KMS-11 (cell line): Measurements from ENCODE around the gene DLG2.
"Not testable (repeated sequence)": the region's sequence is repeated elsewhere in the genome, so short reads cannot be mapped to it uniquely, and the experiment has no call there.

Experiments
- H2AFZ ChIP-seq: fragments of 200-600 bp; sonication (generic); 2 replicates; pipeline ENCODE4 v1.6.1; 2016; ENCODE audit warnings: antibody characterized with exemption, mixed run types, low read depth
- H3K27ac ChIP-seq: fragments of 200-600 bp; sonication (generic); 2 replicates; pipeline ENCODE4 v1.6.1; 2016; ENCODE audit warnings: mild to moderate bottlenecking, mixed run types
- H3K27me3 ChIP-seq: fragments of 200-600 bp; sonication (generic); 2 replicates; pipeline ENCODE4 v1.6.1; 2017; ENCODE audit warnings: mild to moderate bottlenecking, low read depth, mixed run types, moderate library complexity; ENCODE audit not compliant: insufficient read depth
- H3K36me3 ChIP-seq: fragments of 200-600 bp; sonication (generic); 2 replicates; pipeline ENCODE4 v1.6.1; 2017; ENCODE audit warnings: mild to moderate bottlenecking, mixed run types; ENCODE audit not compliant: insufficient read depth
- H3K4me1 ChIP-seq: fragments of 200-600 bp; sonication (generic); 2 replicates; pipeline ENCODE4 v1.6.1; 2016; ENCODE audit warnings: mild to moderate bottlenecking, low read depth, mixed run types; ENCODE audit not compliant: poor library complexity, severe bottlenecking
- H3K4me2 ChIP-seq: fragments of 200-600 bp; sonication (generic); 2 replicates; pipeline ENCODE4 v1.7.0; 2016; ENCODE audit warnings: mild to moderate bottlenecking, mixed run types
- H3K4me3 ChIP-seq: fragments of 200-600 bp; sonication (generic); IDR thresholded peaks from 2 replicates; pipeline ENCODE4 v1.6.1; 2017; ENCODE audit warnings: low read depth, low read length, mixed read lengths; ENCODE audit not compliant: insufficient read depth
- H3K79me2 ChIP-seq: fragments of 200-600 bp; sonication (generic); 2 replicates; pipeline ENCODE4 v1.6.1; 2016; ENCODE audit warnings: low read depth, mixed run types; ENCODE audit not compliant: insufficient read depth
- H3K9ac ChIP-seq: fragments of 200-600 bp; sonication (generic); 2 replicates; pipeline ENCODE4 v1.6.1; 2016; ENCODE audit warnings: mild to moderate bottlenecking, mixed run types
- H4K20me1 ChIP-seq: fragments of 200-600 bp; sonication (generic); 2 replicates; pipeline ENCODE4 v1.6.1; 2016; ENCODE audit warnings: mild to moderate bottlenecking, mixed run types; ENCODE audit not compliant: insufficient read depth
- TF ChIP-seq, protein P1 (sequence below): fragments of 200-600 bp; sonication (generic); conservative IDR thresholded peaks from 2 replicates; pipeline ENCODE4 v1.6.1; 2017; ENCODE audit warnings: low read depth, mild to moderate bottlenecking, antibody characterized with exemption, low read length, moderate library complexity, mixed read lengths

DLG2 gene

GRCh38 chr11:85627332-85627997 lies at the start of gene DLG2:
DLG2 (minus strand) TSS chr11:85627344.
- no peaks in the 10 kb centered on the region for H3K36me3 ChIP-seq
- no peaks in the 10 kb centered on the region for H4K20me1 ChIP-seq
- peak within 1 kb of the TSS; percentile 48 for H3K4me2 ChIP-seq
- peaks cover 38% of the 10 kb centered on the region for H3K79me2 ChIP-seq
- no peaks in the 10 kb centered on the region for H3K27me3 ChIP-seq
- H2AFZ ChIP-seq: peak within 1 kb of the TSS; percentile 94
- peak within 1 kb of the TSS; percentile 6 for H3K4me3 ChIP-seq
- H3K27ac ChIP-seq: peak within 1 kb of the TSS; percentile 21; the same call in 1 of the 2 replicates
- TF ChIP-seq, protein P1, sequence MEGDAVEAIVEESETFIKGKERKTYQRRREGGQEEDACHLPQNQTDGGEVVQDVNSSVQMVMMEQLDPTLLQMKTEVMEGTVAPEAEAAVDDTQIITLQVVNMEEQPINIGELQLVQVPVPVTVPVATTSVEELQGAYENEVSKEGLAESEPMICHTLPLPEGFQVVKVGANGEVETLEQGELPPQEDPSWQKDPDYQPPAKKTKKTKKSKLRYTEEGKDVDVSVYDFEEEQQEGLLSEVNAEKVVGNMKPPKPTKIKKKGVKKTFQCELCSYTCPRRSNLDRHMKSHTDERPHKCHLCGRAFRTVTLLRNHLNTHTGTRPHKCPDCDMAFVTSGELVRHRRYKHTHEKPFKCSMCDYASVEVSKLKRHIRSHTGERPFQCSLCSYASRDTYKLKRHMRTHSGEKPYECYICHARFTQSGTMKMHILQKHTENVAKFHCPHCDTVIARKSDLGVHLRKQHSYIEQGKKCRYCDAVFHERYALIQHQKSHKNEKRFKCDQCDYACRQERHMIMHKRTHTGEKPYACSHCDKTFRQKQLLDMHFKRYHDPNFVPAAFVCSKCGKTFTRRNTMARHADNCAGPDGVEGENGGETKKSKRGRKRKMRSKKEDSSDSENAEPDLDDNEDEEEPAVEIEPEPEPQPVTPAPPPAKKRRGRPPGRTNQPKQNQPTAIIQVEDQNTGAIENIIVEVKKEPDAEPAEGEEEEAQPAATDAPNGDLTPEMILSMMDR: no peak
- H3K9ac ChIP-seq: peak within 1 kb of the TSS; percentile 68; the same call in 1 of the 2 replicates
- H3K4me1 ChIP-seq: peaks cover 16% of the 10 kb centered on the region

DNA sequence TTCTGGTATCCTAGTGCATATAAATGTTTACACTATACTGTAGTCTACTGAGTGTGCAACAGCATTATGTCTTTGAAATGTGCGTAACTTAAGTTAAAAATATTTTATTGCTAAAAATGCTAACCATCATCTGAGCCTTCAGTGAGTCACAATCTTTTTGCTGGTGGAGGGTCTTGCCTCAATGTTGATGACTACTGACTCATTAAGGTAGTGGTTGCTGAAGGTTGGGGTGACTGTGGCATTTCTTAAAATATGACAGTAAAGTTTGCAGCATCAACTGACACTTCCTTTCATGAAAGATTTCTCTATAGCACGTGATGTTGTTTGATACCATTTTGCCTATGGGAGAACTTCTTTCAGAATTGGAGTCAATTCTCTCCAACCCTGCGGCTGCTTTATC lies 46.2 kb upstream of the DLG2 start:
- Histone ChIP-seq H3K4me2 (no peak overlapping the region), H3K36me3 (no peaks in the 10 kb centered on the region), H4K20me1 (no peaks in the 10 kb centered on the region), H3K9ac (no peak overlapping the region), H3K27ac (no peak overlapping the region), H3K27me3 (no peaks in the 10 kb centered on the region), H2AFZ (no peak overlapping the region), H3K4me1 (no peaks in the 10 kb centered on the region), H3K79me2 (no peaks in the 10 kb centered on the region), H3K4me3 (no peak overlapping the region)
- TF ChIP-seq, protein P1: no peak

DNA sequence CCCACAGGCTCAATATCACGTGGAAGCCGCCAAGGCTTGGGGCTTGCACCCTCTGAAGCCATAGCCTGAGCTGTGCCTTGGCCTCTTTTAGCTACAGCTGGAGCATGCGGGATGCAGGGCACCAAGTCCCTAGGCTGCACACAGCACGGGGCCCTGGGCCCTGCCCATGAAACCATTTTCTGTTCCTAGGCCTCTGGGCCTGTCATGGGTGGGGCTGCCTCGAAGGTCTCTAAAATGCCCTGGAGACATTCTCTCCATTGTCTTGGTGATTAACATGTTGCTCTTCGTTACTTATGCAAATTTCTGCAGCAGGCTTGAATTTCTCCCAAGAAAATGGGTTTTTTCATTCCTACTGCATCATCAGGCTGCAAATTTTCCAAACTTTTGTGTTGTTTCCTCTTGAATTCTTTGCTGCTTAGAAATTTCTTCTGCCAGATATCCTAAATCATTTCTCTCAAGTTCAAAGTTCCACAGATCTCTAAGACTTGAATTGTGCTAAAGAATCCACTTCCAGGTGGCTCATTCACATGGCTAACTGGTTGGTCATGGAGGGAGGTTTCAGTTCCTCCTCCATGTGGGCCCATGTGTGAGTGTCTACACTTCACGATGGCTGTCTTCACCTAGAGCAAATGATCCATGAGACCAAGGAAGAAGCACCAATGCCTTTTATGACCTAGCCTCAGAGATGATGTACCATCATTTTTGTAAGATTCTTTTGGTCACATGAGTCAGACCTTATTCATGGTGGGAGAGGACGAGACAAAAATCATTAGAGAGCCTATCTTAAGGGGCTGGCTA lies 45.2 kb upstream of the DLG2 start:
- Histone ChIP-seq H3K4me2 (no peak overlapping the region), H3K4me3 (no peak overlapping the region), H2AFZ (no peak overlapping the region), H3K4me1 (no peaks in the 10 kb centered on the region), H3K27ac (no peak overlapping the region), H3K9ac (no peak overlapping the region), H4K20me1 (no peaks in the 10 kb centered on the region), H3K27me3 (no peaks in the 10 kb centered on the region), H3K79me2 (no peaks in the 10 kb centered on the region), H3K36me3 (no peaks in the 10 kb centered on the region)
- TF ChIP-seq, protein P1: no peak

DNA sequence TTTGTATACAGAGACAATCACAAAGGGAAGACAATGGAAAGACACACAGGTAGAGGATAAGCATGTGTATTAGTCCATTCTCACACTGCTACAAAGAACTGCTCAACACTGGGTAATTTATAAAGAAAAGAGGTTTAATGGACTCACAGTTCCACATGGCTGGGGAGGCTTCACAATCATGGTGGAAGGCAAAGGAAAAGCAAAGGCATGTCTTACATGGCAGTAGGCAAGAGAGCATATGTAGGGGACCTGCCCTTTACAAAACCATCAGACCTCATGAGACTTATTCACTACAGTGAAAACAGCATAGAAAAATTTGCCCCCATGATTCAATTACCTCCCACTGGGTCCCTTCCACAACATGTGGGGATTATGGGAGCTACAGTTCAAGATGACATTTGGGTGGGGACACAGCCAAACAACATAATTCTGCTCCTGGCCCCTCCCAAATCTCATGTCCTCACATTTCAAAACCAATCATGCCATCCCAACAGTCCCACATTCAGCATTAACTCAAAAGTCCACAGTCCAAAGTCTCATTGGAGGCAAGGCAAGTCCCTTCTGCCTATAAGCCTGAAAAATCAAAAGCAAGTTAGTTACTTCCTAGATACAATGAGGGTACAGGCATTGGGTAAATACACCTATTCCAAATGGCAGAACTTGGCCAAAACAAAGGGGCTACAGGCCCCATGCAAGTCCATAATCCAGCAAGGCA lies 44.0 kb upstream of the DLG2 start:
- not testable (repeated sequence) for H3K4me2 ChIP-seq, H3K9ac ChIP-seq, H3K36me3 ChIP-seq, H3K79me2 ChIP-seq, H3K27ac ChIP-seq, H4K20me1 ChIP-seq, H3K4me1 ChIP-seq, H3K4me3 ChIP-seq, H3K27me3 ChIP-seq, H2AFZ ChIP-seq
